Large intestine (tissue), 3 donors: Measurements from ENCODE around the gene NOX3. TPM values are rescaled to one million over a fixed set of nuclear protein-coding genes. Genes with fewer than 3 reads are reported as not detected.

Source experiments
- DNase-seq, 2 donors: peaks; one replicate each; pipeline versions ENCODE4 v3.0.0 to v3.0.0-alpha.2; 2013
- H3K27ac ChIP-seq: one replicate; pipeline ENCODE4 v1.5.1; 2013; ENCODE audit warnings: low read length
- H3K27me3 ChIP-seq: 2 replicates; pipeline ENCODE4 v1.6.1; 2013; ENCODE audit warnings: low read length; ENCODE audit not compliant: control insufficient read depth, insufficient read depth
- H3K36me3 ChIP-seq: 2 replicates; pipeline ENCODE4 v1.6.1; 2013; ENCODE audit warnings: low read length; ENCODE audit not compliant: control insufficient read depth, insufficient read depth
- H3K4me1 ChIP-seq: one replicate; pipeline ENCODE4 v1.6.1; 2013; ENCODE audit warnings: low read length; ENCODE audit not compliant: control insufficient read depth, insufficient read depth
- H3K4me3 ChIP-seq: one replicate; pipeline ENCODE4 v1.5.1; 2013; ENCODE audit warnings: low read length
- H3K9me3 ChIP-seq: one replicate; pipeline ENCODE4 v1.6.1; 2013; ENCODE audit warnings: mild to moderate bottlenecking, low read depth, low read length, moderate library complexity; ENCODE audit not compliant: control insufficient read depth
- WGBS: methylation state at CpG from one replicate; pipeline ENCODE4 v1.1.5; 2013; ENCODE audit warnings: low lambda C conversion rate; ENCODE audit not compliant: insufficient coverage; 5-methylcytosine and 5-hydroxymethylcytosine counted together
- polyA plus RNA-seq: library from polyadenylated mRNA; unstranded; fragments of 120-200 nt; gene quantifications from one replicate; pipeline ENCODE4 v1.2.1, GENCODE V29; 2013

The NOX3 gene
- polyA plus RNA-seq, 1 donor = not detected

DNA sequence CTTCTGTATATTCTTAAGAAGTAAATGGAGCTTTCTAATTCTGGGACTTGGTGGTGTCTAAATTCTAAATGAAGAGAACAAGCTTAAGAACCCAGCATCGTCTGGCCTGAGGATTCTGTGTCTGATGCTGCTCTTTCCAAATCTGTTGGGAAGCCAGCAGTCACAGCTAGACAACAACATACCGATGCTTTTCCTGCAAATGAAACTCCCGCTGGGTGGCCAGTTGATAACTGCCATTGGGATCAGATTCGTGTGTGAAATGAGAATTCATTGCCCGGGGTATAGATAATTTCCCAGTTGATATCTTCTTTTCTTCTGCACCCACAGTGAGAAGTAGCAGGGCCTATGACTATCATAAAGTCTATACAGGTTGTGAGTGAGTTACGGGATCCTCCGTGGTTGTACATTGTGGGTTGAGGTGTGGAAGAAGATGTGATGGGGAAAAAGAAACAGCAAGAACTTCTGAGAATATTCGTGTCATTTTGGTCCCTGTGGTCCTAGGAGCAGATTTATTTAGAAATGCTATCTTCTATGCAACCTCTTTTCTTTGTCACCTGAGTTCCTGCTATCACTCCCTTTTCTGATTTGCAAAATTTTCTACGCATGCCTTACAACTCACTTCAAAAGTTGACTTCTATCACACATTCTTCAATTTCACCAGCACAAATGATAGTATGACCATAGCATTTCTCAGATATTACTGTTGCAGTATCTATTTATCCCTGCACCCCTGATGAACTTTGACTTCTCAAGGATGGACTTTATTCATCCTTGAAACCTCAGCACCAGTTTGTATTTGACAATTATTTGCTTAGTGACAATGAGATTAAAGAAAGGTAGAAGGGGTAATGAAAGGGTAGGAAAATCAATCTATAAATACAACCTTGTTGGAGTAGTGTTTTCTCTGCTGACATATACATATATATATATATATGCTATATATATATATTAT is 10.4 kb downstream of the NOX3 start:
- no peak overlapping the region for H3K27ac ChIP-seq
- no peaks in the 10 kb centered on the region for H3K4me1 ChIP-seq
- DNase-seq = no peak
- H3K27me3 ChIP-seq = no peaks in the 10 kb centered on the region
- 83% methylated on average over 3 of the region's 9 CpGs for WGBS
- no peak overlapping the region for H3K4me3 ChIP-seq
- H3K36me3 ChIP-seq = no peaks in the 10 kb centered on the region
- no peaks in the 10 kb centered on the region for H3K9me3 ChIP-seq

DNA sequence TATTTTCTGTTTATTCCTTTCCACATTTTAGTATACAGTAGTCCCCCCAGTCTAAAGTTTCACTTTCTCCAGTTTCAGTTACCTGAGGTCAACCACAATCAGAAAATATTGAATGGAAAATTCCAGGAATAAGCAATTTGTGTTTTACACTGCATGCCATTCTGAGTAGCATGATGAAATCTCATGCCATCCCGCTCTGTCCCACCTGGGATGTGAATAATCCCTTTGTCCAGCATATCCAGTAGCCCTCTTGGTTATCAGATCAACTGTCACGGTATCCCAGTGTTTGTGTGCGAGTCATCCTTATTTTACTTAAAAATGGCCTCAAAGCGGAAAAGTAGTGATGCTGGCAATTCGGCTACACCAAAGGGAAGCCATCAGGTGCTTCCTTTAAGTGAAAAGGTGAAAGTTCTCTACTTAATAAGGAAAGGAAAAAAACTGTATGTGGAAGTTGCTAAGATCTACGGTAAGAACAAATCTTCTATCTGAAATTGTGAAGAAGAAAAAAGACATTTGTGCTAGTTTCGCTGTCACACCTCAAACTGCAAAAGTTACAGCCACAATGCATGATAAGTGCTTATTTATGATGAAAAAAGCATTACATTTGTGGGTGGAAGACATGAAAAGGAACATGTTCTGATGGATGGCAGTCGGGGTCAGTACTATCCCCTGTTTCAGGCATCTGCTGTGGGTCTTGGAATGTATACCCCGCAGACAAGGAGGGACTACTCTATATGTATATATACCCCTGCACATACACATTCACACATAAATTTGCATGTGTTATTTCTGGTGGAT is 11.3 kb downstream of the NOX3 start:
- H3K4me3 ChIP-seq = no peak overlapping the region
- WGBS = 93% methylated on average over 3 of the region's 9 CpGs
- DNase-seq = no peak

DNA sequence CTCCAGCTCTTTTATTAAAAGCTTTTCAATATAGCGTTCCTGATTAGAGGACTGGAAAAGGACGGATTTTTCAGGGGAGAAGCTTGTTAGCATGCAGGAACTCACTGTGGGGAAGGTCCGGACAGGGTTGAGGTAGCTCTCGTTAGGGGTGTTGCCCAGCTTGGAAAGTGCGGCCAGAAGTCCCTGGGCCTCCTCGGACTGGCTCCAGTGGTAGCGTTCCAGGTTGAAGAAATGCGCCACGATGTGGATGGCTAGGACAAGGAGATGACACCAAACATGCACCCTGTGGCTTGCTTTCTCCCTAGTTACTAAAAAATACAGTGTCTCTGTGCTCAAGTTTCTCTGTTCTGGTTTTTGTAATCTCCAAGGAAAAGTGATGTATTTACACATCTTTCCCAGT is 12.5 kb downstream of the NOX3 start:
- DNase-seq = no peak
- Histone ChIP-seq H3K27me3 (no peaks in the 10 kb centered on the region), H3K9me3 (no peaks in the 10 kb centered on the region), H3K27ac (no peak overlapping the region), H3K36me3 (no peaks in the 10 kb centered on the region), H3K4me1 (no peaks in the 10 kb centered on the region), H3K4me3 (no peak overlapping the region)
- 100% methylated on average over 1 of the region's 9 CpGs for WGBS

More for the DNA sequence above, 11.3 kb downstream of the NOX3 start:
- no peak overlapping the region for H3K27ac ChIP-seq
- H3K36me3 ChIP-seq = no peaks in the 10 kb centered on the region
- no peaks in the 10 kb centered on the region for H3K27me3 ChIP-seq
- no peaks in the 10 kb centered on the region for H3K9me3 ChIP-seq
- no peaks in the 10 kb centered on the region for H3K4me1 ChIP-seq

- no peaks in the 10 kb centered on the region for H3K4me1 ChIP-seq
- no peaks in the 10 kb centered on the region for H3K27me3 ChIP-seq
- H3K9me3 ChIP-seq = no peaks in the 10 kb centered on the region
- H3K27ac ChIP-seq = no peak overlapping the region
- no peaks in the 10 kb centered on the region for H3K36me3 ChIP-seq
- no peak for DNase-seq
- WGBS = no CpG with 5 or more reads among the region's 5 CpGs
- H3K4me3 ChIP-seq = no peak overlapping the region
Observed at GRCh38 chr6:155442562-155442961, 13.1 kb downstream of the NOX3 start.

DNA sequence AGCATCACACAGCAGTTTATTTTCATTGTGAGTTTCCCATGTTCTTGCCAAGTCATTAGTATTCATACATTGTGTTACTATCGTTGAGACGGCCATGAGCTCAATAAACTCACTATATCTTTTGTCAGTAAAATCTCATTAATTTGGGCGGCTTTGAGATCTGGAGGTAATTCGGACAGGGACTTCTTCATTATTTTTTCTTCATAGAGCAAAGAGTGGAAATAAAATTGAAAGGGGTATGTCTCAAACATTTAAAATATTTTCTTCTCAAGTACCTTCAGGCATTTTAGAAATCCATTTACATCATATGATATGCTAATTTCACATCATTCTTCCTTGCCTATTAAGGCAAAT is 14.6 kb downstream of the NOX3 start:
- H3K4me1 ChIP-seq = no peaks in the 10 kb centered on the region
- H3K36me3 ChIP-seq = no peaks in the 10 kb centered on the region
- no peaks in the 10 kb centered on the region for H3K27me3 ChIP-seq
- no peak for DNase-seq
- 100% methylated on average over 1 of the region's 4 CpGs for WGBS
- no peaks in the 10 kb centered on the region for H3K9me3 ChIP-seq
- H3K4me3 ChIP-seq = no peak overlapping the region
- no peak overlapping the region for H3K27ac ChIP-seq

GRCh38 chr6:155440398-155441111 is 15.1 kb downstream of the NOX3 start:
- Histone ChIP-seq H3K4me3 (no peak overlapping the region), H3K9me3 (no peaks in the 10 kb centered on the region), H3K27ac (no peak overlapping the region), H3K27me3 (no peaks in the 10 kb centered on the region), H3K36me3 (no peaks in the 10 kb centered on the region), H3K4me1 (no peaks in the 10 kb centered on the region)
- no peak for DNase-seq
- WGBS = 100% methylated on average over 1 of the region's 6 CpGs

DNA sequence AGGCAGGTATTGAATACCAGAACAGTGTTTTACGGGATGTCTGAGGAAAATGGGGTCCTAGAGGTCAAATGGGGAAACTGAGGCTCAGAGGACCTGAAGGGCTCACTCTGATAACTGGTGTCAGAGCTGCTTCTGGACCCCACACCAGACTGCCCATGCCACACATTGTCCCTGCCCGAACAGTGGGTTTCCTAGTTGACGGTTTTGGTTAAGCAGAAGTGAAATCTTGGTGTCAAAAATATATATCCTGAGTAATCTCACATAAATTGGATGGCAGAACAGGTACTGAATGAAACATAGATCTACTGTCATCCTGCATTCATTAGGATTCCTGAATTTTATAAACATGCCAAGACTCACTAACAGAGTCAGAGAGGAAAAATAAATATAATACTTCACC is 16.3 kb downstream of the NOX3 start:
- 100% methylated on average over 2 of the region's 3 CpGs for WGBS
- Histone ChIP-seq H3K27ac (no peak overlapping the region), H3K9me3 (no peaks in the 10 kb centered on the region), H3K36me3 (no peaks in the 10 kb centered on the region), H3K4me3 (no peak overlapping the region), H3K27me3 (no peaks in the 10 kb centered on the region), H3K4me1 (no peaks in the 10 kb centered on the region)
- DNase-seq = no peak

DNA sequence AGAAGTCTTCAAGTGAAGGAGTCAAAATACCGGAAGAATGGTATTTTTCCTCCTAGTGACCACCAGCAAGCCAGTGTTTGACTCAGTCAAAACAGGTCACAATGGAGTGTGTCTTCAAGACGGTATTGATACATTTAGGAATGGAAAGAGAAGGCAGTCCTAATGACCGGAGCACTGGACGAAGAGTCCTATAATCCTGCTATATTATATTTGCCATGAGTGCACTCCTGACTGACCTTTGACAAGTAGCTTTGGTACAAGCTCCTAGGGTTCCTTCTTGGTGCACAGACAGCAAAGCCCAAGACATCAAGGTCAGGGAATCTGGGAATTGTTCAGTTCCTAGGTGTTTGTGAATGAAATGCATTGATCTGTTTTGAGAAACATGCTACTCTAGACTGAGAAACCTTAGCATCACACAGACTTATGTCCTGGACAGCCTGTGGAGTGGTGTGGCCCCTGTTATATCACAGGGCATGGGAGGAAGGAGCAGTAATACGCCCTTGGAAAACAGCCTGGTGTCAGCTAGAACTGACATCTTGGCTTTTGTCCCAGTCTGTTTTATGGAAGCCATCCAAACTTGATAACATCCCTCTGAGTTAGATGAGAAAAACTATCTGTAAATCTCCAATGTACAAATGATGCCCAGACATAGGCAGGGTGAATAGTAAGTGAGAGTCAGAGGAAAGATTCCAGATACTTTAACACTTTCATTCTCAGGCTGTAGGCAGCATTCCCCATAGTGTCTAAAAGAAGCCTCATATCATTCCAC is 18.5 kb downstream of the NOX3 start:
- no peaks in the 10 kb centered on the region for H3K36me3 ChIP-seq
- no peaks in the 10 kb centered on the region for H3K9me3 ChIP-seq
- H3K27me3 ChIP-seq = no peaks in the 10 kb centered on the region
- H3K4me1 ChIP-seq = no peaks in the 10 kb centered on the region
- no peak for DNase-seq
- no peak overlapping the region for H3K27ac ChIP-seq
- WGBS = 100% methylated on average over 1 of the region's 5 CpGs
- no peak overlapping the region for H3K4me3 ChIP-seq

GRCh38 chr6:155434829-155435423 is 20.7 kb downstream of the NOX3 start:
- no peaks in the 10 kb centered on the region for H3K36me3 ChIP-seq
- no peak for DNase-seq
- no peak overlapping the region for H3K4me3 ChIP-seq
- no peaks in the 10 kb centered on the region for H3K27me3 ChIP-seq
- H3K4me1 ChIP-seq = no peaks in the 10 kb centered on the region
- H3K27ac ChIP-seq = no peak overlapping the region
- 100% methylated on average over 1 of the region's 13 CpGs for WGBS
- H3K9me3 ChIP-seq = no peaks in the 10 kb centered on the region
